Gastrocnemius medialis (tissue), 4 donors: ENCODE measurements around the gene PCNX3.

ENCODE experiments used
- CTCF ChIP-seq, 5 experiments: fragments of 450-650 bp in 3 of 5; fragments of 200-600 bp in 2 of 5; sonication (generic) in 2 of 5; IDR thresholded peaks in 4 of 5; conservative IDR thresholded peaks in 1 of 5; 1 replicate in 4 of 5; 2 replicates in 1 of 5; pipeline ENCODE4 v1.5.1; 2016 to 2019; ENCODE audit warnings: antibody characterized with exemption in 5 of 5, mild to moderate bottlenecking in 3 of 5, moderate library complexity in 3 of 5
- POLR2A ChIP-seq, 2 donors: fragments of 450-650 bp; IDR thresholded peaks; one replicate each; pipeline ENCODE4 v1.6.1; 2017; ENCODE audit warnings: antibody characterized with exemption in 2 of 2, mild to moderate bottlenecking in 2 of 2, moderate library complexity in 2 of 2

- TF ChIP-seq CTCF (IDR thresholded peaks at IDR 0.05 in 4 of 5, conservative IDR thresholded peaks at IDR 0.05 in 1 of 5) = no peak
- TF ChIP-seq POLR2A (IDR thresholded peaks at IDR 0.05) = no peak
Measured at GRCh38 chr11:65598258-65598699, 17.3 kb upstream of the PCNX3 start.
